GM18498 (cell line): Measurements from ENCODE around the gene OR13G1.
A peak's percentile ranks its signal among the peaks of the same experiment; 100 is the strongest.
"Not testable (repeated sequence)": the region's sequence is repeated elsewhere in the genome, so short reads cannot be mapped to it uniquely, and the experiment has no call there.

Source experiments
- ATAC-seq: cut with Tn5 transposase; IDR thresholded peaks from one replicate; pipeline ENCODE4 v1.9.1; 2021; ENCODE audit warnings: mild to moderate bottlenecking, moderate library complexity; ENCODE audit not compliant: unreplicated experiment

Gene OR13G1, protein sequence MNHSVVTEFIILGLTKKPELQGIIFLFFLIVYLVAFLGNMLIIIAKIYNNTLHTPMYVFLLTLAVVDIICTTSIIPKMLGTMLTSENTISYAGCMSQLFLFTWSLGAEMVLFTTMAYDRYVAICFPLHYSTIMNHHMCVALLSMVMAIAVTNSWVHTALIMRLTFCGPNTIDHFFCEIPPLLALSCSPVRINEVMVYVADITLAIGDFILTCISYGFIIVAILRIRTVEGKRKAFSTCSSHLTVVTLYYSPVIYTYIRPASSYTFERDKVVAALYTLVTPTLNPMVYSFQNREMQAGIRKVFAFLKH

DNA sequence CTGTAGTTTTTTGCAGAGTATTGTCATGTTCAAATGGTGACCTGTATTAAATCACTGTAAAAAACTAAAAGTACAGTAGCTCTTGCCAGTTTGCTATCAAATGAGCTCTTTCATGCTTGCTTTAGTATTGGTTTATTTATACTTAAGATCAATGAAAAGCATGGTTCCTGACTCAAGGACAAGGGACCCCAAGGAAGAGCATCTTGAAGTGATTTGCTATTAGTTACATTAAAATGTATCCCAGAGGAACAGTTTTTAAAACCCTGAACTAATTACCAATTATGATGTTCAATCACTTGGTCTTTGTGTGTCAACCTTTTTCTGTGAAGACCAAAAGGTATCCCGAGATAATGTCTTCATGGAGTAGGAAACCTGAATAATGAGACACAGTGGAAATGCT is at the start of gene OR13G1:
Gene OR13G1 (minus strand): TSS at position 101 of the 400 bp plus-strand sequence. CDS start 6,698 bp downstream, outside the sequence.
- ATAC-seq = no peak

DNA sequence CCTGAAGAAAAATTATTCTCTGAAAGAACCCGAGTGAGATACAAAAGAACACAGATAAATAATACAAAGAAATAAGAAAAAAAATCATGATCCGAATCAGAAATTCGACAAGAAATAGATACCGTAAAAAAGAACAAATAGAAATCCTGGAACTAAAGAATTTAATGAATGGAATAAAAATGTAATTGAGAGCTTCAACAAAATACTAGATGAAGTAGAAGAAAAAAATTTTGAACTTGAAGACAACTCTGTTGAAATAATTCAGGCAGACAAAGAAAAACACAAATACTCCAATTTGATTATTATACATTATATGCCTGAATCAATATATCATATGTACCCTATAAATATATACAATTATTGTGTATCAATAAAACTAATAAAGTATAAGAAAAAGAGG is 41.7 kb upstream of the OR13G1 start:
- ATAC-seq = no peak

DNA sequence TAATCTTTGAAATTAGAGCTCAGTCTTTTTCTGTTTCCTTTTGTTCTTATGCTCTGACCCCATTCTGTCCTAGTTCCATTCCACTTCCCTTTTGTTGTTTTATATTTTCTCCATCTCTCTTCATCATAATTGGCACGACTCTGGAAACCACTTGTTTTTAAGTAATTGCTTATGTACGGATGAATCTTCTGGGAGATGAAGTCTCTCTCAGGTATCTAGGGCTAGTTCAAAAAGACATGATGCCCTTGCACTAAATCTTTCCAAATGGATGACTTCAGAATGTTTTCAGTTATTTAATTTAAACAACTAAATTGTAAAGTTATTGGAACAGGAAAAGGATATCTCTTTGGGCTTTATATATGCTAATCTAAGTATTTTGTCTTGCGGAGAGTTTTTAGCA is 37.0 kb upstream of the OR13G1 start, which contains the start of gene OR6F1:
Gene OR6F1 (minus strand): TSS at position 101 of the 400 bp plus-strand sequence. CDS start 3,891 bp downstream, outside the sequence.
- no peak for ATAC-seq

DNA sequence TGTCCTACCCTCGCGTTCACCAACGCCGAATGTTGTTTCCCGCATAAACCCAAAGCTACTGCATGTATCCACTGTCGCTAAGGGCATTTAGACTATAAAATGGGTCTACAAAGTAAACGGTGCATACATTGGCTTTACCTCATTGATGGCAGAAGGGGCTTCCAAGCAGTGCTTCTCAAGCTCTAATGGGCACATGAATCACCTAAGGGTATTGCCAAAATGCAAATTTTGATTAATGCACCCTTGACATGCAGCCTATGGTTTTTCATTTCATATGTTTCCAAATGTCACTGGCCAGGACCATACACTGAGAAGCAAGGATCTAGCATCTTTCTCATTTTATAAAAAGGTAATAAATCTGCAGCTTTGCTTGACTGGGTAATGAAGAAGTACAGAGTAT is 34.2 kb upstream of the OR13G1 start:
- ATAC-seq = no peak

DNA sequence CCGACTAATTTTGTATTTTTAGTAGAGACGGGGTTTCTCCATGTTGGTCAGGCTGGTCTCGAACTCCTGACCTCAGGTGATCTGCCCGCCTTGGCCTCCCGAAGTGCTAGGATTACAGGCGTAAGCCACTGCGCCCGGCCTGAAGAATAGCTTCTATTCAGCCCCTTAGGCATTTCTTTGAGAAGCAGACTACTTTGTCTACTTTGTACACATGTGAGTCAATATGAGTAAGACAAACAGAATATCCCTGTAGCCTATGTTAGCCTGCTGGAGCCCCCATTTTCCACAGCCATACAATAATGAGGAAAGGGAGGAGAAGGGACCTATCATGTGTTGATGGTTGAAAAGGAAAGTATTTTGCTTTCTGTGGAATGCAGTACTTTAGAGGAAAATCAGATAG is 31.1 kb upstream of the OR13G1 start:
- not testable (repeated sequence) for ATAC-seq

DNA sequence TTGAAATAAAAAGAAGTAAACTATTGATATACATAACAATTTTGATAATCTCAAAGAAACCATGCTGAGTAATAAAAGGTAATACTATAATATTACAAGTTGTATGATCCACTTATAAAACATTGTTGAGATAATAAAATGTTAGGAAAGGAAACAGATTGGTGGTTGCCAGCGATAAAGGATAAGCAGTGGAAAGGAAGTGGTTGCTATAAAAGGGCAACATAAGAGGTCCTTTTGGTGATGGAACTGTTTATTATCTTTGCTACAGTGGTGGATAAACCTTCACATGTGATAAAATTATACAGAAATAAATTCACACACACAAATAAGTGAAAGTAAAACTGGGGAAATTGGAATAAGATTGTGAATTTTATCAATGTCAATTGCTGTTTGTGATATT is 21.8 kb upstream of the OR13G1 start:
- no peak for ATAC-seq

DNA sequence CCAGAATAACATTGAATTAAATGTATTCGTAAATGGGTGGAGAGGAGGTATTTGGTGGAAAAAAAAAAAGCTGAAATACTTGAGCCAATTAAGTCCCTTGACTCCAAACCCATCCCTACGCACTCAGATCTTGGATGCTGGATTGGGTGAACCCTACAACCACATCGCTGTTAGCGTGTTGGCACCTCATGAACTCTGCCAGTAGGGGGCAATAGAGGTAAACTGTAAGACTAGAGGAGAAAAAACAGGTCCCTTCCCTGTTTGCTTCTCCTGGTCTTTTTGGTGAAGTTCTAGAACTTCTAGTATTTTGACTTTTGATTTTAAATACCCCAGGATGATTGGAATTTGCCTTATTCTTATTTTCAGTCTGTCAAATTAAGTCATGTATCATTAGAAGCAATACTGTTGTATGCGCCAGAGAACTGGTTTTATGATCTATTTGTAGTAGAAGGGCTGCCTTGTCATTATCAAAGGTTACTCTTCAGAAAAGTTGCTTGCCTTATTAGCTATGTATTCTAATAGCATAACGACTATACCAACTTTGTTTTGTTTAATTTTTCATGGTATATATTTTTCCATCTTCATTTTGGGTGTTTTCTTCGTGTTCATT is 1.9 kb upstream of the OR13G1 start:
- ATAC-seq = peak; percentile 87

DNA sequence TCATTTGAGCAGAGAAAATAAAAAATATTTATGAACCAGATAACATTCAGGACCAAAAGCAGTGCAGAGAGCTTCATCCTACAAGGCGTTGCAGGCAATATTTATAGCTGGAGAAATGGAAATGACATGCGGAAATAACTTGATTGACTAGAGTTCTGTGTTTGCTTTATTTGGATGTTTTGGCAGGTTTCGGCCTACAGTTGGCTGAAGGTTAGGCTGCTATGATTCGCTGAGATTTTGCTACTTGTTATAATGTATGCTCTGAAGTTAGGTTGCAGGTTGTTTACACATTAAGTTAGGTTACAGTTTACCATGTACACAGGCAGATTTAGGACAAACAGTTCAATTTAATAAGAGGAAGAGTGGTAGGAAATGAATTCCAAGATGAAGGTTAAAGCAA is 632 bp upstream of the OR13G1 start:
- ATAC-seq = no peak

DNA sequence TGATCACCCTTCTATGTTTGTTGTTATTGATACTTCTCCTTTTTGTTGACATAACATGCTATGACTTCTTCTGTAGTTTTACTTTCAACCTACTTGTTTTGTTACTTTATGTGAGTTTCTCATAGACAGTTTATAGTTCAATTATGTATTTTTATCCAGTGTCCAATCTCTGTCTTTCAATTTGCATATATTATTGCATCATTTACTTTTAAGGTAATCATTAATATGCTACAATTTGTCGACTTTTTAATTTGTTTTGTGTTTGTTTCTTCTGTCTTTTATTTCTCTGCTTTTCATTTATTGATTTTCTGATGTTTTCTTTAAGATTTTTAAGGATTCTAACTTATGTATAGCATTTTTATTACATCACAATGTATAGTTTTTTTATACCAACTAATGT is 10.3 kb downstream of the OR13G1 start:
- no peak for ATAC-seq

DNA sequence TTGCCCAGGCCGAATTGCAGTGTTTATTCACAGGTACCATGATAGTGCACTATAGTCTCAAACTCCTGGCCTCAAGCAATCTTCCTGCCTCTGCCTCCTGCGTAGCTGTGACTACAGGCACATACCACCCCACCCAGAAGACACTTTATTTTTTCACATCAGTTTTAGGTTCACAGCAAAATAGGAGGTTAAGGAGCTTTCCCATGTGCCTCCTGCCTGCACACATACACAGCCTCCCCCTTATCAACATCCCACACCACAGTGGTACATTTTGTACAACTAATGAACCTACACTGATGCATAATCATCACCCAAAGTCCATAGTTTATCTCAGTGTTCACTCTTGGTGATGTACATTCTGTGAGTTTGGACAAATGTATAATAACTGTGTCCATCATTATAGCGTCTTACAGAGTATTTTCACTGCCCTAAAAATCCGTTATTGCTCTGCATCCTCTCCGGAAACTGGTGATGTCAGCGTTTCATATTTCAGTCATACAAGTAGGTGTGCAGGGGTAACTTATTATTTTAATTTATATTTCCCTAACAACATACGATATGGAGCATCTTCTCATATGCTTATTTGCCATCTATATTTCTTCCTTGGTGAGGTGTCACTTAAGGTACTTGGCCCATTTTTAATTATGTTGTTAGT is 23.2 kb downstream of the OR13G1 start:
- ATAC-seq = no peak

DNA sequence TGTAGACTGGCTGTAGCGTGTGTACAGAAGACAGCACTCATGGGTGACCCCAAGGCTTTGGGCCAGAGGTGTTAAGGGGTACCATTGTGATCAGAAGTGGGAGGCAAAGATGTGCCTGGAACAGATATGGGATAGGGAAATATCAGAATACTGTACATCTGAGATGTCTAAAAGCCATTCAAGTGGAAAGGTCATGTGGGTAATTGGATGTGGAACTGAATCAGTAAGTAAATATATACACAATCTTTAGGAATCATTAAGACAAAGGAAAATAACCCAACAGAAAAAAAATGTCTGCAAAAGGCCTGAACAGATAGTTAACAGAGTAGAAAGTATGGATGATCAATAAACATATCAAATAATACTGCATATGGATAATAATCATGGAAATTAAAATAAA is 26.5 kb downstream of the OR13G1 start:
- no peak for ATAC-seq

DNA sequence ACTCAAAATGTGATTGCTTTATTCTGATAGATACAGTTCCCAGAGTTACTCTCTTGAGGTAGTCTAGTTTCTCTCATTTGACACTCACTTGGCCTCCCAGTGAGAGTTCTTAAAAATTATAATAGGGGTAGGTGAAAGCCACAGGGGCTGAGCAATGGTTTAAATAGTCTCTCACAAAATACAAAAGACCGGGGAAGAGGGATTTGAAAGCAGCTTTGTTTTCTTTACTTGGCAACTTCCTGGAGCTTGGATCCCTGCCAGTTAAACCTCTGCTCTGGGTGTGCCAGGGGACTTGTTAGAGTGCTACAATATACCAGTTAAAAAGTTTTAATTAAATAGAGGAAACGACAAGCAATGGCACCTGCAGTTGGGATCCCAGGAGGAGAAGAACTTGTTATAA is 31.7 kb downstream of the OR13G1 start:
- ATAC-seq = no peak

DNA sequence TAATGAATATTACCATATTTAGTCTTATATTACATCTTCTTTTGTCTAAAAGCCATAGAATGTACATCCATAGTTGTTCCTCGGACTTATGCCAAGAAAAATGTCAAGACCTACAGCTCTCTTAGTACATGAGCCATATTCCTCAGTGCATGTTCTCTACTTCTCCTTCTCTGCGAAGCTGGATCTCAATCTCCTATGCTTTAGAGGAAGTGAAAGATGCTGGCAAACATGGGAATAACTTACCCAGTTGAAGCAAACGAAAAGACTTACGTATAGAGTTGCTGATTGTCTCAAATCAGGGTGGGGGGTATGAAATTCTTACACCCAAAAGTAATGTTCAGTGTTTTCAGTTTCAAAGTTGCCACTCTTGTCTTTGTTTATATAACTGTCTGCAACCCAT is 32.7 kb downstream of the OR13G1 start:
- ATAC-seq = no peak

DNA sequence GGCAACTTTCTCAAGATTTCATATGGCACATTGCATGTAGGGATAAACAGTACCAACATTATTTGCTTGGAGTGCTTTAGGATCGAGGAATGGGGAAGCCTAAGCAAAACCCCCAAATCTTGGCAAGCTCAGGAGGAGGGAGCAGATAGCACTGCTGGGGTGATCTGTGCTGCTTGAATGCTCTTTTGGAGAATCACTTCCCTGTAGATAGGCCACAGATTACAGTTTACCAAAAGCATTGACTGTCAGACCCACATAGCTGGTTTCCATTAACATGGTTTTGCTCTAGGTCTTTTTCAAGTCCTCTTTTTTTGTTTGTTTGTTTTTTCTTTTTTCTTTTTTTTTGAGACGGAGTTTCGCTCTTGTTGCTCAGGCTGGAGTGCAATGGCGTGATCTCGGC is 36.8 kb downstream of the OR13G1 start:
- ATAC-seq = no peak

DNA sequence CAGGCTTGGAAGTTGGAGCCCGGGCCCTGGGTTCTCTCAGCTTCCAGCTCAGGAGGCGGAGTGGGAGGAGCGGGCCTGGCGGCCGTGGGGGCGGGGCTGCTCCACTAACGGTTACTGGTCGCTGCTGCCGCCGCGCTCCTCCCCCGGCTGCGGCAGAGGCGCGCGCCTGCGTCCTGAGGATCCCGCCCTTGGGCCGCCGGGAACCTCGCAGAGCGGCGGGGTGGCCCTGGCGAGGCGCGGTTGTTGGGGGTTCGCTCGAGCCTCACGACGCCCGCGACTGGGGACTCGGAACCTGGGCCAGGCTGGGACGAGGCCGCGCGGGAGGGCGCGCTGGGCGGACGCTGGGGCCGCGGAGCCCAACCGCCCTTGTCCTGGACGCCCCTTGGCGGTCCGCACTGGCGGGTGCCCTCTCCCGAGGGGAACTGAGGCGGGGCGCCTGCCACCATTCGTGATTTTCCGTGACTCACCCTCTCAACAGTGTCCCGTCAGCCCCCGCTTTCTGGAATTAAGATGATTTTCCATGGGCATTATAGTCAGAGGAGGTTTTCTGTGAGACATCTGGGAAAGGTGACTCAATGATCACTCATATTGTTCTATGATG is 40.1 kb downstream of the OR13G1 start:
- ATAC-seq = no peak

DNA sequence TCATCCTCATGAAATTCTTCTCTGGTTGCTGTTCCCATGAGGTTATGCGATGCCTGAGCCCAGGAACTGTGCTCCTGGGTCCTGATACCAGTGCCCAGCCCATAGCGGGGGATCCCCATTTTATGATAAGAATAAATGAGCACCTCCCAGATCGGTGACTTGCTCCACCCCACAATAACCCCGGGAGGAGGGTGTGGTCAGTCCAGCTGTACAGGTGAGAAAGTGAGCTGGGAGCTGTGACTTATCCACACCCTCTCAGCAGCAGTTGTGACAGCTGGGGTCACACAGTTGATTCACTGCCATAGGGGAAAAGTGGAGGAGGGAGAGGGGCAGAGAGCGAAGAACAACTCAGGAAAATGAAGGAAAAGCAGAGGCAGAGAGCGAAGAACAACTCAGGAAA is 40.8 kb downstream of the OR13G1 start:
- no peak for ATAC-seq

DNA sequence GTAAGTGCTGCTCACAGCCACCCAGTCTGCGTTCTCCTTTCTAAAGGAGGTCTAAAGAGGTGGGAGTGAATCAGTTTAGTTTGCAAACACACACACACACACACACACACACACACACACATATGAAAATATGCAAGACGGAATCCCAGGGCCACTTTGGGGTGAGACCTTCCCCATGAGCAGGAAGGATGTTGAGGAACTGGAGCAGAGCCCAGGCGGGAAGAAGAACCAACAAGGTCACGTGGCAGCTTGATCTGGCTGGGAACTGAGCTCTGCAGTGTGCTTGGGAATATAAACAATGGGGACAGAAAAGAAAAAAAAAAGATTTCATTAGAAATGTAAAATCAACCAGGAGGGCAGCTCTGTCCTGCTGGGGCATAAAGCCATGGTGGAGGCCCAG is 41.5 kb downstream of the OR13G1 start:
- ATAC-seq = no peak

DNA sequence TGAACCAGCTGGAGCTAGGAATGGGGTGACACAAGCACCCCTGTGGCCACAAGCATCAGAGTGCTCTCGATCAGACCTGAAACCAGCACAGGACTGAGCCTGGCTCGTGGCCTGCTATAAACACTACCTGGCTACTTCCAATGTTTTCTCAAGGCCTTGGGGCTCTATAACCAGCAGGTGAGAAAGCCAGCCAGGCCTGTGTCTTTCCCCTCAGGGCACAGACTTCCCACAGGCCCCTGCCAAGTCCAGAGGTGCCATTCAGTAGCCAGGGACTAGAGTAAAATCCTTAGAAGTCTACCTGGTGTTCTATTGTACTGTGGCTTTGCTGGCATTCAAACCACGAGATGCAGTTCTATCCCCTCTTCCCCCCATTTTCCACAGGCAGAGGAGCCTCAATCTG is 51.6 kb downstream of the OR13G1 start:
- ATAC-seq = no peak
